HG03103 (cell line): ENCODE measurements around the gene TBX18.

ENCODE experiments used
- ATAC-seq: cut with Tn5 transposase; IDR thresholded peaks from one replicate; pipeline ENCODE4 v1.9.1; 2021; ENCODE audit warnings: low read depth; ENCODE audit not compliant: unreplicated experiment

Gene TBX18

GRCh38 chr6:84753173-84753572, 11.2 kb downstream of the TBX18 start:
- ATAC-seq: no peak

DNA sequence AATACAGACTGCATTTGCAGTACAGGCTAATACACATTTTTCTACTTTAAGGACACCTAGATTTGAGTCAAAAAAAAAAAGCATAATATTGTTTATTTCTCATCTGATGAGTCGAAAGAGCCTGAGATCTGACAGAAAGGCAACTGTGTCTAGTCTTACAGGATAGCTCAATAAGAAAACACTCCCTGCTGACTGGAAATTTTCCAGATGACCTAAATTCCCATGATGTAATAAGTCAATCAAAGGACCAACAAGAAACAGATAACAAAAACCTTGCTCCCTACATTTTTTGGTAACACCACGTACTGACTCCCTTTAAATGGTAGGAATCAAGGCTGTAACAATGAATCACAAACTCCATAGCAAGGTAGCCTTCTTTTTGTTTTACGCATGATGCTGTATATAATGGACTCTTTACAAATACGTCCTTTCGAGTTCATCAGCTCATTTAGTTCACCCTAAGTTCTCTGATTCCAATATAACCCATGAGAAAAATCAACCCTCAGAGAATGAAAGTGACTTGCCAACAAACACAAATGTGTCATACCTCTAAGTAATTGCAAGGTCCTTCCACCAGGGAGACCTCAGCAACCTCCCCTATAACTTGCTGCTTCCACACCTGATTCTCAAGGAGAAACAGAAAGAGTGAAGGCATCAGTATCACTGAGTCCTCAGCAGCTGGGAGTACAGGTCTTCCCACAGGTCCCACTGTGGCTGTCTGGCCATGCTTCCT, 12.1 kb downstream of the TBX18 start:
- ATAC-seq: no peak

- ATAC-seq: no peak
These were observed 15.2 kb downstream of the TBX18 start for GRCh38 chr6:84749181-84749580.

GRCh38 chr6:84748376-84748775, 16.0 kb downstream of the TBX18 start:
- ATAC-seq: no peak

GRCh38 chr6:84743616-84744015, 20.8 kb downstream of the TBX18 start:
- ATAC-seq: no peak

GRCh38 chr6:84740385-84740784, 24.0 kb downstream of the TBX18 start:
- ATAC-seq: no peak

- ATAC-seq: no peak
These were observed 24.6 kb downstream of the TBX18 start for GRCh38 chr6:84739866-84740208.

DNA sequence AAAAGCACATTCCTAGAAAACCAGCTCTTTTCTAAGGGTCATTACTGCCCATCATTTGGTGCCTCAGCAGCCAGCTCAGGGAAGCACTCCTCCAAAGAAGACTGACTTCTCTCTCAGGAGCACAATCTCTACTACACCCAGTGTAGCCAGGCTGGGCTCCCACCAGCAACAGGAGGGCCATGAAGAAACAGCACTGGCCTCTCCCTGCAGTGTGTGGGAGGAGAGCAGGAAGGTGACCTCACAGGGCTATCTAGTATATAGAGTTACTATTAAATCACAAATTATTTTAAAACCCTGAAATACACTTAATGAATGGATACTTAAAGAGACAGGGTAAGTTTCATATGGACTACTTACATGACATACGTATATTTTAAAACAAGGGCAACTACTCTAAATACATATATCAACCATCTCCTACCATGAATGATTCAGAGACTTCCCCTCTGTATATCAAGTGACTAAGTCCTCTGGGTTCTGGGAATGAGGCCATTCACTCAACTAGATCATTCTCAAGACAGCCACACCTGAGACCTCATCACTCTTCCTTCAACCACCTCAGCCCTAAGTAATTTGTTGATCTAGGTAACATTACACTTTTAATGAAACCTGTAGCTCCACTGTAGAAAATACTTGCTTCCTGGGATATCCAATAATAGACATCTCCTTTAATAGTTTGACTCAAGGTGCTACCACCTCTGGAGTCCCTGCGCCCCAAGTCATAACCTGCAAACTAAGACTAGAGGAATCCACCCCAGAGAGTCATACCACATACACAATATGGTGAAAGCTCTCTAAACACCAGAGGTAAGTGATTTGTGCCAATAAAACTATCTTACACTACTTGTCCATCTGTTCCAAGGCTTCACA, 25.2 kb downstream of the TBX18 start:
- ATAC-seq: no peak

DNA sequence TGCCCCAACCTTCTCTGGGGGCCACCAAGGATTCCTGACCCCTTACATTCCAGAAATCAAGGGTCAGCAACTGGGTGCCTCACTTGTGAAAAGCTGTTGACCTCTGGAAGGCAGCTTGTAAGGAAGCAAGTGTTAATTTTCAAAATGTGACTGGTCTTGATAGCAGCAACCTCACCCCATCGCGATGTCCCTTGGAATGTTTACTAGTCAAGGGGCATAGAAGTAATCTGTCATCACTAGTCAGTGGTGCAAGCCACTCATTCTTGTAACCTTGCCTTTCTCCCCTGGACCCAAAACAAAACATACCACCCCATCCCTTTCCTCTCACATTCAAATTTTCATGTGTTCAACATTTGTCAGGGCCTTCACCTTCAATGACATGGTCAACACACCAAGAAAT, 30.5 kb downstream of the TBX18 start:
- ATAC-seq: no peak

GRCh38 chr6:84731901-84732300, 32.5 kb downstream of the TBX18 start:
- ATAC-seq: no peak

DNA sequence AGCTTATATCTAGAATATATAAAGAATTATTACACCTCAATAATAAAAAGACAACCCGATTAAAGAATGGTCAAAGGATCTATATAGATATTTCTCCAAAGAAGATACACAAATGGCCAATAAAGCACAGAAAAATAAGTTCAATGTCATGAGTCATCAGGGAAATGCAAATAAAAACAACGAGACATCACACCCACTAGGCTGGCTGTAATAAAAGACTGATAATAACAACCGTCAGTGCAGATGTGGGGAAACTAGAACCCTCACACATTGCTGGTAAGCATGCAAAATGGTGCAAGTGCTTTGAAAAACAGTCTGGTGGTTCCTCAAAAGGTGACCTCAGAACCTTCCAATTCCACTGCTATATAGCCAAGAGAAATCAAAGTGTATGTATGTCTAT, 33.0 kb downstream of the TBX18 start:
- ATAC-seq: no peak

GRCh38 chr6:84728602-84729001, 35.8 kb downstream of the TBX18 start:
- ATAC-seq: no peak

- ATAC-seq: no peak
These were observed 45.2 kb downstream of the TBX18 start for GRCh38 chr6:84719152-84719551.

GRCh38 chr6:84718038-84718955, 46.1 kb downstream of the TBX18 start:
- ATAC-seq: no peak

- ATAC-seq: no peak
These were observed 55.3 kb downstream of the TBX18 start for GRCh38 chr6:84709121-84709520.

DNA sequence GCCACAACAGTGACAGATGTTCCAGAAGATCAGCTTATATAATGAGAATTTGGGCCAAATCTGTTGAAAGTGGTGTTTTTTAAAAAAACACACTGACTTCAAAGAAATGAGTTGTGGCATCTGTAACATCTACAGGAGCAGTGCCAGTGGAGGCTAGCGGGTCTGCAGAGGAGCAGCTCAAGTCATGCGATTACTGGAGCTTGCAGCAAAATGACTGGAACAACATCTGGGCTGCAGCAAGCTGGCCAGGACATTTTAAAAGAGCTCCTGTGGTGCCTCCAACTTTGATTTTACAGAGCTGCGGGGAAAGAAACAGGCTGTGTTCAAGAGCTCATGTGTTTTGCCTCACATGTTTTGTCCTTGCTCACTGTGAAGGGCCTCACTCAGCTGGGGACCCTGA, 57.2 kb downstream of the TBX18 start:
- no peak for ATAC-seq

DNA sequence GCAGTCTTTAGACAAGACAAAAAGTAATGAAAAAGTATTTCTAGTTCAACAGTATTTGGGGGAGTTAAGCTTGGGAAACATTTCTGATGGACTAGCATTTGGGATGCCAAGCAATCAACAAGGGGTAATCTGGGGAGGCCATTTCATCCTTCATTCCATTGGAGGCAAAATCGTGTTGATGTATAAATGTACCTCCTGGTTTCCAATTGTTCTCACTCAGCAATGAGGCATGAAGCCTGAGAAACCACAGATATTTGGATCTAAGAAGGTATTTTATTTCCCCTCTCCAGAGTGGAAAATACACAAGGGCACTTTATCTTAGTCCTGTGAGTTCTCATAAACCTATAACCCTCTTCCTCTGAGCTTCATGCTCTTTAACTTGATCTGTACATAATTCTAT, 68.2 kb downstream of the TBX18 start:
- ATAC-seq: no peak

- ATAC-seq: no peak
These were observed 72.3 kb downstream of the TBX18 start for GRCh38 chr6:84691978-84692623.

- ATAC-seq: no peak
These were observed 76.1 kb downstream of the TBX18 start for GRCh38 chr6:84688141-84688873.

DNA sequence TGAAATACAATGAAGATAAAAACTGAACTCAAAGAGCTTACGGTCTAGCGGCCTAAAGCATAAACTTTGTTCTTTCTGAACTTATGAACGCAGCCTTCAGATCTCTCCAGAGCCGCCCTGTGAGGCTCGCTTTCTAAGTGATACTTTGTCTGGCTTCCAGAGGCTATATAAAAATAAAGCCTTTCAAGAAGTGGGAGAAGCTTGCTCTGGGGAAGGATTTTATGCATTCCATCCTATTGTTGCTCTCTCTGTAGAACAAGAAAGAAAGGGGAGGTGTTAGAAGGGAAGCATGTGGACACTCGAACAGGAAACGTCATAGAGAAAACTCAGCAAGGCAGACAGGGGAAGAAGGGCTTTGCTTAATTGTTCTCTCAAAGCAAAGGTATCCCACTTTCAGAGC, 77.0 kb downstream of the TBX18 start:
- ATAC-seq: no peak
